Neural cell (in vitro differentiated cells): ENCODE results near the gene SLCO4A1. TPM values are rescaled to one million over a fixed set of nuclear protein-coding genes. Genes with fewer than 3 reads are reported as not detected.

ENCODE experiments used
- H2AFZ ChIP-seq: fragments of 200-600, 300-800 bp; sonication (generic), shearing (Covaris generic); 2 replicates; pipeline ENCODE4 v1.6.0; 2014; ENCODE audit warnings: low read depth, mild to moderate bottlenecking, antibody characterized with exemption, low read length, moderate library complexity
- H3F3A ChIP-seq: fragments of 200-600 bp; shearing (Covaris generic); 2 replicates; pipeline ENCODE4 v1.6.1; 2016; ENCODE audit warnings: mild to moderate bottlenecking, moderate library complexity, mixed read lengths, antibody characterized with exemption, low read length; ENCODE audit not compliant: insufficient read depth, poor library complexity, severe bottlenecking
- H3K27ac ChIP-seq: fragments of 200-600, 300-800 bp; sonication (generic), shearing (Covaris generic); 2 replicates; pipeline ENCODE4 v1.5.1; 2014; ENCODE audit warnings: mild to moderate bottlenecking, low read length, moderate library complexity
- H3K27me3 ChIP-seq: fragments of 300-800, 200-600 bp; sonication (generic), shearing (Covaris generic); 2 replicates; pipeline ENCODE4 v1.6.0; 2014; ENCODE audit warnings: mild to moderate bottlenecking, low read depth, low read length, moderate library complexity; ENCODE audit not compliant: insufficient read depth
- H3K36me3 ChIP-seq: fragments of 300-800, 200-600 bp; sonication (generic), shearing (Covaris generic); 2 replicates; pipeline ENCODE4 v1.5.1; 2014; ENCODE audit warnings: mild to moderate bottlenecking, antibody characterized with exemption, low read length, moderate library complexity; ENCODE audit not compliant: insufficient read depth
- H3K4me2 ChIP-seq: fragments of 300-800, 200-600 bp; sonication (generic), shearing (Covaris generic); 2 replicates; pipeline ENCODE4 v1.6.0; 2014; ENCODE audit warnings: mild to moderate bottlenecking, low read length
- H3K4me3 ChIP-seq: fragments of 300-800, 200-600 bp; sonication (generic), shearing (Covaris generic); 2 replicates; pipeline ENCODE4 v1.5.1; 2014; ENCODE audit warnings: mild to moderate bottlenecking, low read length, moderate library complexity
- H3K79me2 ChIP-seq: fragments of 200-600 bp; shearing (Covaris generic); replicated peaks from 2 replicates; pipeline ENCODE4 v1.6.0; 2014; ENCODE audit warnings: mild to moderate bottlenecking, low read length, moderate library complexity; ENCODE audit not compliant: insufficient read depth
- H3K9ac ChIP-seq: fragments of 300-800, 200-600 bp; sonication (generic), shearing (Covaris generic); 2 replicates; pipeline ENCODE4 v1.6.1; 2016; ENCODE audit warnings: mild to moderate bottlenecking, low read length, mixed read lengths
- H3K9me2 ChIP-seq: fragments of 200-600 bp; shearing (Covaris generic); 2 replicates; pipeline ENCODE4 v1.6.1; 2016; ENCODE audit warnings: mild to moderate bottlenecking, low read length, mixed read lengths; ENCODE audit not compliant: insufficient read depth
- H3K9me3 ChIP-seq: fragments of 200-600, 300-800 bp; sonication (generic), shearing (Covaris generic); 2 replicates; pipeline ENCODE4 v1.6.1; 2016; ENCODE audit warnings: mild to moderate bottlenecking, mixed run types, low read length, moderate library complexity, mixed read lengths
- H4K20me1 ChIP-seq: fragments of 200-600 bp; shearing (Covaris generic); 2 replicates; pipeline ENCODE4 v1.6.1; 2016; ENCODE audit warnings: mild to moderate bottlenecking, mixed run types; ENCODE audit not compliant: insufficient read depth
- CTCF ChIP-seq: fragments of 450-650 bp; IDR thresholded peaks from 2 replicates; pipeline ENCODE4 v1.5.1; 2014; ENCODE audit warnings: antibody characterized with exemption, mild to moderate bottlenecking, moderate library complexity; ENCODE audit not compliant: poor library complexity, severe bottlenecking
- EP300 ChIP-seq: fragments of 450-650 bp; conservative IDR thresholded peaks from 2 replicates; pipeline ENCODE4 v1.6.1; 2014; ENCODE audit warnings: antibody characterized with exemption, mild to moderate bottlenecking, moderate library complexity; ENCODE audit not compliant: poor library complexity, severe bottlenecking
- EZH2 ChIP-seq: fragments of 200-600, 300-800 bp; shearing (Covaris generic), sonication (generic); IDR thresholded peaks from 2 replicates; pipeline ENCODE4 v1.6.1; 2014; ENCODE audit warnings: antibody characterized with exemption, low read length, borderline replicate concordance, mild to moderate bottlenecking; ENCODE audit not compliant: insufficient read depth, poor library complexity, severe bottlenecking
- MXI1 ChIP-seq: fragments of 450-650 bp; conservative IDR thresholded peaks from 2 replicates; pipeline ENCODE4 v1.6.1; 2014; ENCODE audit warnings: antibody characterized with exemption, mild to moderate bottlenecking; ENCODE audit not compliant: poor library complexity, severe bottlenecking
- POLR2AphosphoS5 ChIP-seq: IDR thresholded peaks from 2 replicates; pipeline ENCODE4 v1.6.1; 2012
- RAD21 ChIP-seq: fragments of 450-650 bp; conservative IDR thresholded peaks from 2 replicates; pipeline ENCODE4 v1.6.1; 2014; ENCODE audit warnings: antibody characterized with exemption, mild to moderate bottlenecking, moderate library complexity
- SMC3 ChIP-seq: fragments of 450-650 bp; conservative IDR thresholded peaks from 2 replicates; pipeline ENCODE4 v1.6.1; 2014; ENCODE audit warnings: antibody characterized with exemption, mild to moderate bottlenecking, moderate library complexity; ENCODE audit not compliant: poor library complexity
- TAF1 ChIP-seq: IDR thresholded peaks from 2 replicates; pipeline ENCODE4 v1.6.1; 2012; ENCODE audit warnings: low read depth
- polyA plus RNA-seq: library from polyadenylated mRNA; depleted of rRNA; stranded (reverse); fragments of >200 nt; gene quantifications from 2 replicates; pipeline ENCODE4 v1.2.3, GENCODE V29; 2014
- TF ChIP-seq, protein P1 (sequence below): IDR thresholded peaks from 2 replicates; pipeline ENCODE4 v1.6.1; 2012; ENCODE audit warnings: borderline replicate concordance

Gene SLCO4A1
- polyA plus RNA-seq, 1 donor from 2014 or later: 3.5 TPM

DNA sequence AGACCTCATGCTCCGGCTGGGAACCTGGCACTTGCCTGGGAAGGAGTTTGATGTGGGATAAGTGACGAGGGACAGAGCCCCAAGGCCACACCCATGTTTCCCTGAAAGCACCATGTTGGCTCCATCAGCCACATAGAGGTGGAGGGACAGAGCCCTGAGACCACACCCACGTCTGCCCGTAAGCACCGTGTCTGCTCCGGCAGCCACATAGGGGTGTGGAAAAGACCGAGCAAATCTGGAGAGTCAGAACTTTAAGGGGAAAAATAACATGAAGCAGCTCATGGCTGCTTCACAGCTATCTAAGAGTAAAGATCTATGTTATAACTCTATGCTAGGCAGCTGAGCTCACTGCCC lies 15.3 kb downstream of the SLCO4A1 start:
- Histone ChIP-seq H3K4me2 (no peak overlapping the region), H4K20me1 (no peaks in the 10 kb centered on the region), H3K36me3 (no peaks in the 10 kb centered on the region), H3F3A (no peaks in the 10 kb centered on the region), H2AFZ (no peak overlapping the region), H3K27ac (no peak overlapping the region), H3K79me2 (no peaks in the 10 kb centered on the region), H3K9ac (no peak overlapping the region), H3K9me3 (no peaks in the 10 kb centered on the region), H3K9me2 (no peaks in the 10 kb centered on the region), H3K27me3 (no peaks in the 10 kb centered on the region), H3K4me3 (no peak overlapping the region)
- TF ChIP-seq MXI1 (no peak), TAF1 (no peak)
- TF ChIP-seq, protein P1, sequence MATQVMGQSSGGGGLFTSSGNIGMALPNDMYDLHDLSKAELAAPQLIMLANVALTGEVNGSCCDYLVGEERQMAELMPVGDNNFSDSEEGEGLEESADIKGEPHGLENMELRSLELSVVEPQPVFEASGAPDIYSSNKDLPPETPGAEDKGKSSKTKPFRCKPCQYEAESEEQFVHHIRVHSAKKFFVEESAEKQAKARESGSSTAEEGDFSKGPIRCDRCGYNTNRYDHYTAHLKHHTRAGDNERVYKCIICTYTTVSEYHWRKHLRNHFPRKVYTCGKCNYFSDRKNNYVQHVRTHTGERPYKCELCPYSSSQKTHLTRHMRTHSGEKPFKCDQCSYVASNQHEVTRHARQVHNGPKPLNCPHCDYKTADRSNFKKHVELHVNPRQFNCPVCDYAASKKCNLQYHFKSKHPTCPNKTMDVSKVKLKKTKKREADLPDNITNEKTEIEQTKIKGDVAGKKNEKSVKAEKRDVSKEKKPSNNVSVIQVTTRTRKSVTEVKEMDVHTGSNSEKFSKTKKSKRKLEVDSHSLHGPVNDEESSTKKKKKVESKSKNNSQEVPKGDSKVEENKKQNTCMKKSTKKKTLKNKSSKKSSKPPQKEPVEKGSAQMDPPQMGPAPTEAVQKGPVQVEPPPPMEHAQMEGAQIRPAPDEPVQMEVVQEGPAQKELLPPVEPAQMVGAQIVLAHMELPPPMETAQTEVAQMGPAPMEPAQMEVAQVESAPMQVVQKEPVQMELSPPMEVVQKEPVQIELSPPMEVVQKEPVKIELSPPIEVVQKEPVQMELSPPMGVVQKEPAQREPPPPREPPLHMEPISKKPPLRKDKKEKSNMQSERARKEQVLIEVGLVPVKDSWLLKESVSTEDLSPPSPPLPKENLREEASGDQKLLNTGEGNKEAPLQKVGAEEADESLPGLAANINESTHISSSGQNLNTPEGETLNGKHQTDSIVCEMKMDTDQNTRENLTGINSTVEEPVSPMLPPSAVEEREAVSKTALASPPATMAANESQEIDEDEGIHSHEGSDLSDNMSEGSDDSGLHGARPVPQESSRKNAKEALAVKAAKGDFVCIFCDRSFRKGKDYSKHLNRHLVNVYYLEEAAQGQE: no peak

GRCh38 chr20:62657956-62658355 lies 15.7 kb downstream of the SLCO4A1 start:
- TF ChIP-seq RAD21 (no peak), EP300 (no peak), POLR2AphosphoS5 (no peak), SMC3 (no peak), TAF1 (no peak), EZH2 (no peak)
- no peak overlapping the region for H3K4me2 ChIP-seq
- no peaks in the 10 kb centered on the region for H3F3A ChIP-seq
- H3K9ac ChIP-seq: no peak overlapping the region
- H2AFZ ChIP-seq: no peak overlapping the region
- H3K9me3 ChIP-seq: no peaks in the 10 kb centered on the region
- H3K9me2 ChIP-seq: no peaks in the 10 kb centered on the region
- no peaks in the 10 kb centered on the region for H3K36me3 ChIP-seq
- no peaks in the 10 kb centered on the region for H3K27me3 ChIP-seq
- no peaks in the 10 kb centered on the region for H3K79me2 ChIP-seq
- no peak overlapping the region for H3K27ac ChIP-seq
- no peaks in the 10 kb centered on the region for H4K20me1 ChIP-seq
- no peak overlapping the region for H3K4me3 ChIP-seq

GRCh38 chr20:62658593-62659178 lies 16.4 kb downstream of the SLCO4A1 start:
- Histone ChIP-seq H3F3A (no peaks in the 10 kb centered on the region), H3K9me2 (no peaks in the 10 kb centered on the region), H3K27me3 (no peaks in the 10 kb centered on the region), H3K79me2 (no peaks in the 10 kb centered on the region), H3K4me2 (no peak overlapping the region), H3K27ac (no peak overlapping the region), H2AFZ (no peak overlapping the region), H3K9me3 (no peaks in the 10 kb centered on the region), H3K9ac (no peak overlapping the region), H3K36me3 (no peaks in the 10 kb centered on the region), H3K4me3 (no peak overlapping the region), H4K20me1 (no peaks in the 10 kb centered on the region)
- TF ChIP-seq TAF1 (no peak), SMC3 (no peak), CTCF (no peak), EZH2 (no peak), POLR2AphosphoS5 (no peak), RAD21 (no peak), MXI1 (no peak), EP300 (no peak)
- TF ChIP-seq, protein P1: no peak
